Panc1 (cell line): ENCODE results near the gene IL10RB.
"Not testable (repeated sequence)": the region's sequence is repeated elsewhere in the genome, so short reads cannot be mapped to it uniquely, and the experiment has no call there.

Source experiments
- CTCF ChIP-seq: fragments of 450-650 bp; IDR thresholded peaks from 2 replicates; pipeline ENCODE4 v1.5.1; 2017; ENCODE audit warnings: mild to moderate bottlenecking
- POLR2AphosphoS5 ChIP-seq: IDR thresholded peaks from 2 replicates; pipeline ENCODE4 v1.6.1; 2012; ENCODE audit warnings: mild to moderate bottlenecking, low read depth, low read length, moderate library complexity
- REST ChIP-seq, 2 experiments: IDR thresholded peaks; 2 replicates each; pipeline ENCODE4 v1.6.1; 2011 to 2012; ENCODE audit warnings: low read depth in 2 of 2, control low read depth in 1 of 2, low read length in 1 of 2, mild to moderate bottlenecking in 1 of 2, moderate library complexity in 1 of 2; ENCODE audit not compliant: insufficient read depth in 1 of 2
- TCF7L2 ChIP-seq: IDR thresholded peaks from 2 replicates; pipeline ENCODE4 v1.6.1; 2011; ENCODE audit warnings: mild to moderate bottlenecking, low read depth, low read length, inconsistent platforms

GRCh38 chr21:33225376-33225775 lies 40.8 kb upstream of the IL10RB start:
- not testable (repeated sequence) for TF ChIP-seq POLR2AphosphoS5; CTCF; REST (IDR thresholded peaks at IDR 0.05; ENCODE audit: insufficient read depth in 1 of 2, low read depth in 2 of 2, low read length in 1 of 2); TCF7L2
